A549 (cell line): Measurements from ENCODE around the gene RAPGEF4. TPM values are rescaled to one million over a fixed set of nuclear protein-coding genes. Genes with fewer than 3 reads are reported as not detected.

Source experiments
- ATAC-seq, 2 experiments: fragments of 200-7000 bp in 1 of 2; fragments of >200 bp in 1 of 2; cut with Nextera tagmentation in 1 of 2; cut with Tn5 transposase in 1 of 2; 3 replicates each; pipeline versions ENCODE4 v1.8.0 to v1.9.1; 2018 to 2020; ENCODE audit warnings: mild to moderate bottlenecking in 1 of 2, moderate library complexity in 1 of 2
- CTCF ChIA-PET: fragments of 300-600 bp; sonication (Branson Sonifier 250); formaldehyde crosslinking; extraction: SDS; loops from one replicate; lab custom pipeline; 2021; ENCODE audit warnings: antibody characterized with exemption, inconsistent platforms; lab: Yijun Ruan, JAX
- POLR2A ChIA-PET: fragments of 350-600 bp; formaldehyde crosslinking; extraction: SDS; loops from one replicate; lab custom pipeline; 2021; ENCODE audit warnings: antibody characterized with exemption, inconsistent platforms; lab: Yijun Ruan, JAX
- DNase-seq, 2 experiments: peaks; one replicate each; pipeline versions ENCODE4 v3.0.0 to v3.0.0-alpha.2; 2011 to 2016; ENCODE audit warnings: low read depth in 1 of 2, low spot score in 1 of 2
- FAIRE-seq: peaks from 2 replicates; lab custom pipeline; 2011; peaks lifted over from hg19 to GRCh38; lab: Jason Lieb, UNC
- H3K27ac ChIP-seq, 2 experiments: fragments of >200 bp; sonication (Bioruptor Twin); formaldehyde crosslinking; 3 replicates each; pipeline ENCODE4 v1.5.1; 2016 to 2017
- H3K4me1 ChIP-seq: fragments of >200 bp; sonication (Bioruptor Twin); formaldehyde crosslinking; 3 replicates; pipeline ENCODE4 v1.6.1; 2016
- H3K4me2 ChIP-seq: fragments of >200 bp; sonication (Bioruptor Twin); formaldehyde crosslinking; 3 replicates; pipeline ENCODE4 v1.6.1; 2016
- H3K4me3 ChIP-seq: fragments of >200 bp; sonication (Bioruptor Twin); formaldehyde crosslinking; 3 replicates; pipeline ENCODE4 v1.5.1; 2016
- H3K9me3 ChIP-seq: fragments of >200 bp; sonication (Bioruptor Twin); formaldehyde crosslinking; 3 replicates; pipeline ENCODE4 v1.6.1; 2016
- BCL3 ChIP-seq: fragments of >200 bp; sonication (Bioruptor Twin); formaldehyde crosslinking; IDR thresholded peaks from 3 replicates; pipeline ENCODE4 v1.6.1; 2016
- BHLHE40 ChIP-seq: IDR thresholded peaks from 2 replicates; pipeline ENCODE4 v1.6.1; 2012; ENCODE audit warnings: low read depth, low read length, inconsistent platforms
- CBX2 ChIP-seq: fragments of 200-600 bp; sonication (generic); IDR thresholded peaks from 2 replicates; pipeline ENCODE4 v1.6.1; 2016; ENCODE audit warnings: low read depth, mild to moderate bottlenecking, borderline replicate concordance
- CBX8 ChIP-seq: fragments of 200-600 bp; sonication (generic); IDR thresholded peaks from 2 replicates; pipeline ENCODE4 v1.6.1; 2016
- CHD2 ChIP-seq: fragments of 150-350 bp; IDR thresholded peaks from 2 replicates; pipeline ENCODE4 v1.6.1; 2014; ENCODE audit warnings: low read length; ENCODE audit not compliant: partially characterized antibody
- EHF ChIP-seq: fragments of 250-450 bp; sonication (Bioruptor Pico); IDR thresholded peaks from 2 replicates; pipeline ENCODE4 v1.5.0; 2020; ENCODE audit warnings: mild to moderate bottlenecking
- EHMT2 ChIP-seq: fragments of 200-600 bp; sonication (generic); IDR thresholded peaks from 2 replicates; pipeline ENCODE4 v1.6.1; 2016; ENCODE audit warnings: antibody characterized with exemption, low read depth, mild to moderate bottlenecking, moderate library complexity
- EP300 ChIP-seq, 2 experiments: fragments of >200 bp; sonication (Bioruptor Twin); formaldehyde crosslinking; IDR thresholded peaks; 2 replicates in 1 of 2; 3 replicates in 1 of 2; pipeline ENCODE4 v1.6.1; 2016 to 2017
- ESRRA ChIP-seq: fragments of 150-350 bp; IDR thresholded peaks from 2 replicates; pipeline ENCODE4 v1.6.1; 2014; ENCODE audit warnings: mild to moderate bottlenecking, low read length, borderline replicate concordance
- FOSB ChIP-seq: fragments of 250-450 bp; sonication (Bioruptor Pico); IDR thresholded peaks from 2 replicates; pipeline ENCODE4 v1.5.0; 2020; ENCODE audit warnings: mild to moderate bottlenecking, moderate library complexity
- FOXS1 ChIP-seq: fragments of 250-450 bp; sonication (Bioruptor Pico); IDR thresholded peaks from 2 replicates; pipeline ENCODE4 v1.5.0; 2020; ENCODE audit warnings: mild to moderate bottlenecking, moderate library complexity
- GATA3 ChIP-seq: IDR thresholded peaks from 2 replicates; pipeline ENCODE4 v1.6.1; 2012; ENCODE audit warnings: borderline replicate concordance
- HEYL ChIP-seq: fragments of 250-450 bp; sonication (Bioruptor Pico); IDR thresholded peaks from 2 replicates; pipeline ENCODE4 v1.8.0; 2021; ENCODE audit warnings: mild to moderate bottlenecking, moderate library complexity
- JUN ChIP-seq, 2 experiments: fragments of >200 bp; sonication (Bioruptor Twin); formaldehyde crosslinking; IDR thresholded peaks; 2 replicates in 1 of 2; 3 replicates in 1 of 2; pipeline ENCODE4 v1.6.1; 2016 to 2017
- JUNB ChIP-seq: fragments of >200 bp; sonication (Bioruptor Twin); formaldehyde crosslinking; IDR thresholded peaks from 2 replicates; pipeline ENCODE4 v1.6.1; 2016
- KDM1A ChIP-seq: fragments of 200-600 bp; sonication (generic); IDR thresholded peaks from 2 replicates; pipeline ENCODE4 v1.6.1; 2016; ENCODE audit warnings: low read depth, mild to moderate bottlenecking
- MAFK ChIP-seq: fragments of 450-650 bp; IDR thresholded peaks from 2 replicates; pipeline ENCODE4 v1.6.1; 2014; ENCODE audit not compliant: partially characterized antibody
- MAX ChIP-seq: IDR thresholded peaks from 2 replicates; pipeline ENCODE4 v1.6.1; 2012
- MYC ChIP-seq: IDR thresholded peaks from 2 replicates; pipeline ENCODE4 v1.6.1; 2012; ENCODE audit warnings: mild to moderate bottlenecking, inconsistent platforms, low read length, improper control_type of control experiment, borderline replicate concordance
- NFE2L2 ChIP-seq: fragments of 150-350 bp; conservative IDR thresholded peaks from 2 replicates; pipeline ENCODE4 v1.6.1; 2014; ENCODE audit warnings: low read length
- PHF8 ChIP-seq: fragments of 200-600 bp; sonication (generic); IDR thresholded peaks from 2 replicates; pipeline ENCODE4 v1.6.1; 2016; ENCODE audit warnings: low read depth, mild to moderate bottlenecking, antibody characterized with exemption, moderate library complexity, borderline replicate concordance
- POLR2AphosphoS2 ChIP-seq: conservative IDR thresholded peaks from 2 replicates; pipeline ENCODE4 v1.6.1; 2012; ENCODE audit warnings: low read length, improper control_type of control experiment, inconsistent platforms
- RFX5 ChIP-seq: fragments of 450-650 bp; IDR thresholded peaks from 2 replicates; pipeline ENCODE4 v1.7.1; 2014; ENCODE audit warnings: antibody characterized with exemption, mild to moderate bottlenecking, moderate library complexity
- RNF2 ChIP-seq: fragments of 200-600 bp; sonication (generic); IDR thresholded peaks from 2 replicates; pipeline ENCODE4 v1.6.1; 2016; ENCODE audit warnings: low read depth, mild to moderate bottlenecking, antibody characterized with exemption, moderate library complexity, borderline replicate concordance
- TFCP2L1 ChIP-seq: fragments of 250-450 bp; sonication (Bioruptor Pico); IDR thresholded peaks from 2 replicates; pipeline ENCODE4 v1.5.0; 2021; ENCODE audit warnings: mild to moderate bottlenecking
- TP53 ChIP-seq: fragments of 250-450 bp; sonication (Bioruptor Pico); IDR thresholded peaks from 2 replicates; pipeline ENCODE4 v1.5.0; 2021; ENCODE audit warnings: mild to moderate bottlenecking, moderate library complexity
- ZFP36 ChIP-seq: fragments of 450-650 bp; IDR thresholded peaks from 2 replicates; pipeline ENCODE4 v1.6.1; 2014; ENCODE audit warnings: borderline replicate concordance; ENCODE audit not compliant: partially characterized antibody
- ZSCAN20 ChIP-seq: fragments of 250-450 bp; sonication (Bioruptor Pico); IDR thresholded peaks from 2 replicates; pipeline ENCODE4 v1.8.0; 2022; ENCODE audit warnings: mild to moderate bottlenecking, moderate library complexity
- WGBS: methylation state at CpG from one replicate; pipeline ENCODE4 v1.1.6; 2017; ENCODE audit errors: missing lambda C conversion rate; 5-methylcytosine and 5-hydroxymethylcytosine counted together
- polyA plus RNA-seq, 4 experiments: library from polyadenylated mRNA; depleted of rRNA in 3 of 4; stranded (reverse); fragments of >200 nt; fragmentation: RNase III in 1 of 4; extraction: RNeasy Plus Mini Kit Qiagen cat#74134 plus additional on column Dnase treatment in 1 of 4; gene quantifications; 2 replicates in 3 of 4; 3 replicates in 1 of 4; pipeline ENCODE4 v1.2.3, GENCODE V29; 2011 to 2017
- TF ChIP-seq, protein P1 (sequence below): fragments of 150-350 bp; IDR thresholded peaks from 2 replicates; pipeline ENCODE4 v1.6.1; 2014; ENCODE audit warnings: low read depth, mild to moderate bottlenecking, low read length

The RAPGEF4 gene
- polyA plus RNA-seq, 2 of the 4 experiments (the other 2 are of a cell fraction): 0.18 to 1.1 TPM

GRCh38 chr2:172751564-172751963, 15.9 kb downstream of the RAPGEF4 start:
- Histone ChIP-seq H3K4me2 (no peak overlapping the region), H3K4me1 (no peaks in the 10 kb centered on the region), H3K27ac (no peak overlapping the region), H3K4me3 (no peak overlapping the region), H3K9me3 (no peaks in the 10 kb centered on the region)
- DNase-seq: no peak
- POLR2A ChIA-PET: no interaction called here
- WGBS: 8% methylated on average over 2 of the region's 2 CpGs
- no peak for TF ChIP-seq NFE2L2
- TF ChIP-seq GATA3: no peak
- no peak for TF ChIP-seq KDM1A
- no peak for TF ChIP-seq CBX8
- no peak for TF ChIP-seq PHF8
- TF ChIP-seq EHF (CRISPR knock-in tag): no peak
- no peak for TF ChIP-seq BHLHE40
- TF ChIP-seq MYC: no peak
- CTCF ChIA-PET: no interaction called here
- FAIRE-seq: no peak
- ATAC-seq: no peak

DNA sequence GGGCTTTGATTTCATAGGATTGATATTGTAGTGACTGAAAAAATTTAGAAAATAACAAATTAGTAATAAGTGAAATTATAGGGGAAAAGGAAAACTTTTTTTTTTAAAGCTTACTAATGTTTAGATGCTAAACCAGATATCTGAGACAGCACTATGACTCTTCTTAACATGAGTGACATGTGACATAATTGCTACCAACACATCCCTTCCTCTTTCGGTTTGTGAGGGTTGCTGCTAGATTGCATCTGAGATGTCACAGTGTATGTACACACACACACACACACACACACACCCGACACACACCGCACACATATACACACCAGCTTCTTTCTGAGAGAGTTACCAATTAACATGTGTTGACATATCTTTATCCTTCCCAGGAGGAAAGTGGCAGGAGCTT, 18.0 kb downstream of the RAPGEF4 start:
- Histone ChIP-seq H3K27ac (no peak overlapping the region), H3K4me3 (no peak overlapping the region), H3K9me3 (no peaks in the 10 kb centered on the region), H3K4me2 (no peak overlapping the region)
- TF ChIP-seq POLR2AphosphoS2 (no peak), MAX (no peak), GATA3 (no peak), PHF8 (no peak), HEYL (no peak), TP53 (CRISPR knock-in tag) (no peak), MAFK (no peak), ZSCAN20 (CRISPR knock-in tag) (no peak), EHMT2 (no peak), ESRRA (no peak), FOSB (CRISPR knock-in tag) (no peak), ZFP36 (no peak), BCL3 (no peak), CHD2 (no peak), JUN (IDR thresholded peaks at IDR 0.05) (no peak)
- TF ChIP-seq, all 56 proteins: peak for 0
- no peaks in the 10 kb centered on the region for H3K4me1 ChIP-seq
- WGBS: 91% methylated on average over 3 of the region's 3 CpGs
- CTCF ChIA-PET: no interaction called here
- FAIRE-seq: no peak
- POLR2A ChIA-PET: no interaction called here
- no peak for DNase-seq
- no peak for ATAC-seq

DNA sequence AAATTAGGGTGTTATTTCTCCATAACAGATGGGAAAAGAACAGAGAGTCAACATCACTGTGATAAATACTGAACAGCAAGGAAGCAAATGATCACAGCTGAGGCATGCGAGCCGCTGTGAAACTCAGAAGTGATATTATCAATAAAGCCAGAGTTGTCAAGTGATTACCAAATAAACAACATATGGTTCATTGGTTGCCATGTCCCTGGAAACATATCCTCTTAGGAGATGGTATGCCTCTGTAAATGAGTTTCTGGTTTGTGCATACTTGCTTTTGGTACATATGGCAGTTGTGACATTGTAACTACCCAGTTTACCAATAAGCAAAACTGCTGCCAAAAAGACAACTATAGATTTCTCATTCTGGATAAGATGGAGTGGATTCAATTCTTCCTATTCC, 23.8 kb downstream of the RAPGEF4 start:
- Histone ChIP-seq H3K27ac (no peak overlapping the region), H3K4me1 (no peaks in the 10 kb centered on the region), H3K9me3 (peaks cover 21% of the 10 kb centered on the region), H3K4me3 (no peak overlapping the region), H3K4me2 (no peak overlapping the region)
- WGBS: 90% methylated on average over 2 of the region's 2 CpGs
- no peak for FAIRE-seq
- no peak for ATAC-seq
- no peak for TF ChIP-seq TFCP2L1
- TF ChIP-seq CHD2: no peak
- TF ChIP-seq CBX2: no peak
- TF ChIP-seq JUNB: no peak
- TF ChIP-seq GATA3: no peak
- TF ChIP-seq FOSB (CRISPR knock-in tag): no peak
- no peak for TF ChIP-seq EHF (CRISPR knock-in tag)
- TF ChIP-seq NFE2L2: no peak
- TF ChIP-seq EHMT2: no peak
- TF ChIP-seq, protein P1, sequence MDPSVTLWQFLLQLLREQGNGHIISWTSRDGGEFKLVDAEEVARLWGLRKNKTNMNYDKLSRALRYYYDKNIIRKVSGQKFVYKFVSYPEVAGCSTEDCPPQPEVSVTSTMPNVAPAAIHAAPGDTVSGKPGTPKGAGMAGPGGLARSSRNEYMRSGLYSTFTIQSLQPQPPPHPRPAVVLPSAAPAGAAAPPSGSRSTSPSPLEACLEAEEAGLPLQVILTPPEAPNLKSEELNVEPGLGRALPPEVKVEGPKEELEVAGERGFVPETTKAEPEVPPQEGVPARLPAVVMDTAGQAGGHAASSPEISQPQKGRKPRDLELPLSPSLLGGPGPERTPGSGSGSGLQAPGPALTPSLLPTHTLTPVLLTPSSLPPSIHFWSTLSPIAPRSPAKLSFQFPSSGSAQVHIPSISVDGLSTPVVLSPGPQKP: no peak
- no peak for TF ChIP-seq PHF8
- TF ChIP-seq FOXS1 (CRISPR knock-in tag): no peak
- no peak for TF ChIP-seq RNF2
- TF ChIP-seq RFX5: no peak
- TF ChIP-seq EP300 (IDR thresholded peaks at IDR 0.05): no peak
- no peak for DNase-seq
- POLR2A ChIA-PET: no interaction called here
- CTCF ChIA-PET: no interaction called here
